KMS-11 (cell line): ENCODE results near the gene CENPA.

Experiments
- H2AFZ ChIP-seq: fragments of 200-600 bp; sonication (generic); 2 replicates; pipeline ENCODE4 v1.6.1; 2016; ENCODE audit warnings: antibody characterized with exemption, mixed run types, low read depth
- H3K27ac ChIP-seq: fragments of 200-600 bp; sonication (generic); 2 replicates; pipeline ENCODE4 v1.6.1; 2016; ENCODE audit warnings: mild to moderate bottlenecking, mixed run types
- H3K27me3 ChIP-seq: fragments of 200-600 bp; sonication (generic); 2 replicates; pipeline ENCODE4 v1.6.1; 2017; ENCODE audit warnings: mild to moderate bottlenecking, low read depth, mixed run types, moderate library complexity; ENCODE audit not compliant: insufficient read depth
- H3K36me3 ChIP-seq: fragments of 200-600 bp; sonication (generic); 2 replicates; pipeline ENCODE4 v1.6.1; 2017; ENCODE audit warnings: mild to moderate bottlenecking, mixed run types; ENCODE audit not compliant: insufficient read depth
- H3K4me1 ChIP-seq: fragments of 200-600 bp; sonication (generic); 2 replicates; pipeline ENCODE4 v1.6.1; 2016; ENCODE audit warnings: mild to moderate bottlenecking, low read depth, mixed run types; ENCODE audit not compliant: poor library complexity, severe bottlenecking
- H3K4me2 ChIP-seq: fragments of 200-600 bp; sonication (generic); 2 replicates; pipeline ENCODE4 v1.7.0; 2016; ENCODE audit warnings: mild to moderate bottlenecking, mixed run types
- H3K4me3 ChIP-seq: fragments of 200-600 bp; sonication (generic); IDR thresholded peaks from 2 replicates; pipeline ENCODE4 v1.6.1; 2017; ENCODE audit warnings: low read depth, low read length, mixed read lengths; ENCODE audit not compliant: insufficient read depth
- H3K79me2 ChIP-seq: fragments of 200-600 bp; sonication (generic); 2 replicates; pipeline ENCODE4 v1.6.1; 2016; ENCODE audit warnings: low read depth, mixed run types; ENCODE audit not compliant: insufficient read depth
- H3K9ac ChIP-seq: fragments of 200-600 bp; sonication (generic); 2 replicates; pipeline ENCODE4 v1.6.1; 2016; ENCODE audit warnings: mild to moderate bottlenecking, mixed run types
- H4K20me1 ChIP-seq: fragments of 200-600 bp; sonication (generic); 2 replicates; pipeline ENCODE4 v1.6.1; 2016; ENCODE audit warnings: mild to moderate bottlenecking, mixed run types; ENCODE audit not compliant: insufficient read depth
- TF ChIP-seq, protein P1 (sequence below): fragments of 200-600 bp; sonication (generic); conservative IDR thresholded peaks from 2 replicates; pipeline ENCODE4 v1.6.1; 2017; ENCODE audit warnings: low read depth, mild to moderate bottlenecking, antibody characterized with exemption, low read length, moderate library complexity, mixed read lengths

CENPA gene

DNA sequence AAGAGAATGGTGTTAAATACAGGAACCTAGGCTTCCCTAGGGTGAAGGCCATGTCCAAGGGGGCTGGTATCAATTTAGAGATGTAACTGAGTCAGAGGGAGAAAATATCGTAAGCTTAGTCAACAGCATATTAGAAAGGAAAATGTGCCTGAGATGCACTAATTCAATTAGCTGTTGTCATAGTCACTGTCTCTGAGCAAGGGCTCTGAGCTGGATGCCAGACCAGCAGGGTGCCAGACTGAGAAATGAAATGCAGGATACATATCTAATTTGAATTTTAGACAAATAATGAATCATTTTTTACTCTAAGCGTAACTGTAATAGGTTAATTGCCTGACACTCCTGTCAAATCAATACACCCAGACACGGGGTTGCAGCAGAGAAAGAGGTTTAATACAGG lies 33.2 kb upstream of the CENPA start:
- Histone ChIP-seq H3K9ac (no peak overlapping the region), H4K20me1 (no peaks in the 10 kb centered on the region), H3K27me3 (no peaks in the 10 kb centered on the region), H3K36me3 (no peaks in the 10 kb centered on the region), H3K4me3 (no peak overlapping the region), H3K4me2 (no peak overlapping the region), H2AFZ (no peak overlapping the region), H3K4me1 (peaks cover 20% of the 10 kb centered on the region), H3K27ac (no peak overlapping the region), H3K79me2 (no peaks in the 10 kb centered on the region)
- TF ChIP-seq, protein P1, sequence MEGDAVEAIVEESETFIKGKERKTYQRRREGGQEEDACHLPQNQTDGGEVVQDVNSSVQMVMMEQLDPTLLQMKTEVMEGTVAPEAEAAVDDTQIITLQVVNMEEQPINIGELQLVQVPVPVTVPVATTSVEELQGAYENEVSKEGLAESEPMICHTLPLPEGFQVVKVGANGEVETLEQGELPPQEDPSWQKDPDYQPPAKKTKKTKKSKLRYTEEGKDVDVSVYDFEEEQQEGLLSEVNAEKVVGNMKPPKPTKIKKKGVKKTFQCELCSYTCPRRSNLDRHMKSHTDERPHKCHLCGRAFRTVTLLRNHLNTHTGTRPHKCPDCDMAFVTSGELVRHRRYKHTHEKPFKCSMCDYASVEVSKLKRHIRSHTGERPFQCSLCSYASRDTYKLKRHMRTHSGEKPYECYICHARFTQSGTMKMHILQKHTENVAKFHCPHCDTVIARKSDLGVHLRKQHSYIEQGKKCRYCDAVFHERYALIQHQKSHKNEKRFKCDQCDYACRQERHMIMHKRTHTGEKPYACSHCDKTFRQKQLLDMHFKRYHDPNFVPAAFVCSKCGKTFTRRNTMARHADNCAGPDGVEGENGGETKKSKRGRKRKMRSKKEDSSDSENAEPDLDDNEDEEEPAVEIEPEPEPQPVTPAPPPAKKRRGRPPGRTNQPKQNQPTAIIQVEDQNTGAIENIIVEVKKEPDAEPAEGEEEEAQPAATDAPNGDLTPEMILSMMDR = no peak

GRCh38 chr2:26754539-26754938 lies 31.3 kb upstream of the CENPA start:
- Histone ChIP-seq H4K20me1 (no peaks in the 10 kb centered on the region), H3K4me1 (peaks cover 34% of the 10 kb centered on the region), H3K36me3 (no peaks in the 10 kb centered on the region), H2AFZ (no peak overlapping the region), H3K4me2 (no peak overlapping the region), H3K4me3 (no peak overlapping the region), H3K27ac (no peak overlapping the region), H3K27me3 (no peaks in the 10 kb centered on the region), H3K79me2 (no peaks in the 10 kb centered on the region), H3K9ac (no peak overlapping the region)
- TF ChIP-seq, protein P1 = no peak

DNA sequence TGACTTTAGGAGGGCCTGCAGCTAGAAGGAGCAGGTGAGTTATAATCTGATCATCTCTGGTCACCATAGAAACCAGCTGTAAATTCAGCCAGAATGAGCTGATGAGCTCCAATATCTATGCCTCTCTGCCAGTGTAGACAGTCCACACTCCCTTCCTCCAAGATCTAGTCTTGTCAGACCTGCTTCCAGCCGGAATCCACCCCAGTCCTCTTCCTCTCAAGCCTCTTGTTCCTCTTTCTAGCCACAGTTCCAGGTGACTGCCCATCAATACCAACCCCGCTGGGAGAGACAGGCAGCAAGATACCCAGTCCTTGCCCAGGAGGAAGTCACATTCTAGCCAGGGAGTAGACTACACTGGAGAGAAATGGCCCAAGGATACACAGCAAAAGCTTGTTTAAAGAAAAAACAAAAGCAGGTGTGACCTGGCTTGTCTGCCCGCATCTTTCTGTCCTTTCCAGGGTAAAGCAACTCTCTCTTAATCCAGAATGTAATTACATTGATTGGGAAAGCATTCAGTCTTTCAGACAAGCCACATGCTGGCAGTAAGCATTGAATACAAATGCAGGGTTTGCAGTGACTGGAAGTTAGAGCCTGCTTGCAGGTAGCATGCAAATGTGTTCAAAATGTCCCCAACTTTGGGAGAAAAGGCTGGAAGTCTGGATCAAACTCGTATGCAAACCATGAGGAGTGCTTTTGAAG lies 30.7 kb upstream of the CENPA start:
- Histone ChIP-seq H4K20me1 (no peaks in the 10 kb centered on the region), H3K27me3 (no peaks in the 10 kb centered on the region), H3K4me3 (no peak overlapping the region), H3K27ac (no peak overlapping the region), H2AFZ (no peak overlapping the region), H3K36me3 (no peaks in the 10 kb centered on the region), H3K4me1 (peaks cover 34% of the 10 kb centered on the region), H3K9ac (no peak overlapping the region), H3K79me2 (no peaks in the 10 kb centered on the region), H3K4me2 (no peak overlapping the region)
- TF ChIP-seq, protein P1 = no peak

GRCh38 chr2:26756337-26756736 lies 29.5 kb upstream of the CENPA start:
- H3K27ac ChIP-seq = no peak overlapping the region
- H3K4me2 ChIP-seq = no peak overlapping the region
- no peaks in the 10 kb centered on the region for H4K20me1 ChIP-seq
- peaks cover 34% of the 10 kb centered on the region for H3K4me1 ChIP-seq
- no peaks in the 10 kb centered on the region for H3K79me2 ChIP-seq
- TF ChIP-seq, protein P1 = no peak
- H3K36me3 ChIP-seq = no peaks in the 10 kb centered on the region
- H2AFZ ChIP-seq = no peak overlapping the region
- H3K4me3 ChIP-seq = no peak overlapping the region
- H3K9ac ChIP-seq = no peak overlapping the region
- no peaks in the 10 kb centered on the region for H3K27me3 ChIP-seq
